ENCODE data around the gene DIPK1B. TPM values are rescaled to one million over a fixed set of nuclear protein-coding genes. Genes with fewer than 3 reads are reported as not detected.

Gene DIPK1B
- polyA plus RNA-seq, 3 donors = 25.9 to 31.9 (median 27.3) TPM

GRCh38 chr9:136717399-136717798 is 5.0 kb downstream of the DIPK1B start:
- no peak for DNase-seq (ENCODE audit: low read depth in 3 of 3, low spot score in 2 of 3)

DNA sequence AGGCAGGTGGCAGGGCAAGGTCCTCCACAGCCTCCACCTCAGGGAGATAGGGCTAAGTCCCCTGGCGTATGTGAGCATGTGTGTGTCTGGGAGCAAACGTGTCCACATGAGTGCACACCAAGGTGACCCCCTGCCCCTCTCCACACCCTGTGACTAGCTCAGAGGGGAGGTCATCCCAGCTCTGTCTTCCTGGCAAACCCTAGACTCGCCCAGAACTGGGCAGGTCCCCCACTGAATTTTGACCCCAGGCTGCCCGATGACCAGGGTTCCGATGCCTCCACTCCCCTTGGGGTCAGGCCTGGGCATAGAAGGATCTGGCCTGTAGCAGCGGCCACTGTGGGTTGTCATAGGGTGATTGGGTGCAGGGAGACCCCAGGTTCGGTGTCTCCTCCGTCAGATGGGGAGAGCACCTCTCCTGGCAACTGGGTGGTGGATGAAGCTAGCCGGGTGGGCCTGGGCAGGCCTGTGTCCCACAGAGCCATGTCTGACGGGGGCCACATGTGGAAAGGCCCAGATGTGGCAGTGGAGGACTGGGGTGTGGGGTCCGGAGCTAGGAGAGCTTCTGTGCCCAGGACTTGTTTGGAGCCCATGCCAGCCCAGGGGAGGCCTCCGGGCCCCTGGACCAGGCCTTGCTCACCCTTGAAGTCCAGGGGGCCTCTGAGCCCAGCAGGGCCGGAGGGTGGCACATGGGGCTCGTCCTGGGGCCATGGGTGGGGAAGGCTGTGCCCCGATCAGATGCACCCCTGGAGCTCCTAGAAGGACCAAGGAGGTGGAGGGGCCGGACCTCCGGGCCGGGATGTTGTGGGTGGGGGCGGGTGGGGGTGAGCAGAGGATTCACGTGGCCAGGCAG is 6.2 kb downstream of the DIPK1B start:
- no peak for DNase-seq (ENCODE audit: low read depth in 3 of 3, low spot score in 2 of 3)

- no peak for DNase-seq (ENCODE audit: low read depth in 3 of 3, low spot score in 2 of 3)
Measured at GRCh38 chr9:136719195-136719880, 7.0 kb downstream of the DIPK1B start.

GRCh38 chr9:136720251-136720897 is 8.0 kb downstream of the DIPK1B start:
- no peak for DNase-seq (ENCODE audit: low read depth in 3 of 3, low spot score in 2 of 3)

DNA sequence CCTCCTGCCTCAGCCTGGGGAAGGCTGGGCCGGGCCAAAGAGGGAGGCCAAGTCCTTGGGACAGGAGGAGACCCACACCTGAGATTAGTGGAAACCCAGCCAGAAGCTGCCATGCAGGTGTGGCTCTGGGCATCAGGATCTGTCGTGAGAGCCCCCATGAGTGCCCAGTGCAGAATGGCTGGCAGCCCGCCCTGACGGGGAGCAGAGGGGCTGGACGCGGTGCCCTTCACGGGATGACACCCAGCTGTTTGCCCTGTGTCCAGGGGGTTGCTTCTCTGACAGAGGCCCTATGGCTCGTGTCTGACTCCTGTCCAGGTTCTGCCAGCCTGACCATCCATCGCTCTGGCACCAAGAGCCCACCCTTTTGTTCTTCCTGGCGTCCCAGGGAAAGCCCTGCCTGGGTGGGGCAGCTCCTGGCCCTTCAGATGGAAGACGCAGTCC is 8.5 kb downstream of the DIPK1B start:
- no peak for DNase-seq (ENCODE audit: low read depth in 3 of 3, low spot score in 2 of 3)

- no peak for DNase-seq (ENCODE audit: low read depth in 3 of 3, low spot score in 2 of 3)
Measured at GRCh38 chr9:136721339-136722092, 9.1 kb downstream of the DIPK1B start.

DNA sequence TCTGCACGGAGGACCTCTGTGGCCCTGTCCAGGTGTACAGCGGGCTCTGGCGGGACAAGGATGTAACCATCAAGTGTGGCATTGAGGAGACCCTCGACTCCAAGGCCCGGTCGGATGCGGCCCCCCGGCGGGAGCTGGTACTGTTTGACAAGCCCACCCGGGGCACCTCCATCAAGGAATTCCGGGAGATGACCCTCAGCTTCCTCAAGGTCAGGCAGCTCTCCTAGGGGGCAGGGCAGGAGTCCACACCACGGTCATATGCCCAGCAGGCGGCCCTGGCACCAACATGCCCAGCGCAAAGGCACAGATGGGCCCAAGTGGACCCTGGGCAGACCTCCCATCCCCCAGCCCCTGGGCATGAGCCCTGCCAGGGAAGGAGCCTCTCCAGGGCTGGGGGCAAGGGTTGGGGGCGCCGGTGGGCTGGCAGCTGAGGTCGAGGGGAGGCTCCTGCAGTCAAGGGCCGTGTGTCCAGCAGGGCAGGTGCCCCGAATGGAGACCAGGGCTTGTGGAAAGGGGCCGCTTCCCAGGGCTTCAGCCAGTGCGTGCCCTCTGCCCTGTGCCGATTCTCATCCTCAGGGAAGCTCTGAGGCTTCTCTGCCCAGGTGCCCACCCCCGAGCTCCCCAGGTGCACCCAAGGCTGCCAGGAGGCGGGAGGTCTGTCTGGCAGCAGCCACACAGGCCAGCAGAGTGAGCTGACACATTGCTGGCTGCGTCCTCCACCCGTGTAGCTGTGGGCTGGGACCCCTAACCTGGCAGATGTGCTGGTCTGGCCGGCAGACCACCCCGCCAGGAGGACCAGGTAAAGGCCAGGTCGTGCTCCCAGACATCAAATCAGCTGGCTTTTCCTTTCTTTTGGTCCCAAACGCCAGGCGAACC is 10.0 kb downstream of the DIPK1B start:
- DNase-seq (ENCODE audit: low read depth in 3 of 3, low spot score in 2 of 3) = no peak

DNA sequence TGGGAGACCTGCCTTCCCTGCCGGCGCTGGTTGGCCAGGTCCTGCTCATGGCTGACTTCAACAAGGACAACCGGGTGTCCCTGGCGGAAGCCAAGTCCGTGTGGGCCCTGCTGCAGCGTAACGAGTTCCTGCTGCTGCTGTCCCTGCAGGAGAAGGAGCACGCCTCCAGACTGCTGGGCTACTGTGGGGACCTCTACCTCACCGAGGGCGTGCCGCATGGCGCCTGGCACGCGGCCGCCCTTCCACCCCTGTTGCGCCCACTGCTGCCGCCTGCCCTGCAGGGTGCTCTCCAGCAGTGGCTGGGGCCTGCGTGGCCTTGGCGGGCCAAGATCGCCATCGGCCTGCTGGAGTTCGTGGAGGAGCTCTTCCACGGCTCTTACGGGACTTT is 10.6 kb downstream of the DIPK1B start:
- no peak for DNase-seq (ENCODE audit: low read depth in 3 of 3, low spot score in 2 of 3)

GRCh38 chr9:136723362-136723976 is 11.1 kb downstream of the DIPK1B start:
- no peak for DNase-seq (ENCODE audit: low read depth in 3 of 3, low spot score in 2 of 3)

- DNase-seq (ENCODE audit: low read depth in 3 of 3, low spot score in 2 of 3) = no peak
Measured at GRCh38 chr9:136723989-136724388, 11.6 kb downstream of the DIPK1B start.

DNA sequence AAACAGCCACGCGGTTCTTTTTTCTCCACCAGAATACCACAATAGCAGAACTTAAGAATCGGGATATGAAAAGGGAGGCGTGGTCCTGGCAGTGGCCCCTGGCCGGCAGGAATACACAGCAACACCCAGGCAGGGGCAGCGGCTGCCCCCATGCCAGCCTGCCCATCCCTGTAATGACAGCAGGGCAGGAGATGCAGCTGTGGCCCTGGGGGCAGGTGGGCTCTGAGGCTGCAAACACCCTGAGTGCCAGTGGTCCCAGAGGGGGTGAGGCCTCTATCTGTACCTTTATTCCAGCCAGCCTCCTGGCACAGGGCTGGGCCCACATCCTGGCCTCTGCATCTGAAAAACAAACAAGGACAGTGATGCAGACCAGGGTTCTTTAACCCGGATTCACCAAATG is 12.4 kb downstream of the DIPK1B start:
- DNase-seq (ENCODE audit: low read depth in 3 of 3, low spot score in 2 of 3) = no peak

DNA sequence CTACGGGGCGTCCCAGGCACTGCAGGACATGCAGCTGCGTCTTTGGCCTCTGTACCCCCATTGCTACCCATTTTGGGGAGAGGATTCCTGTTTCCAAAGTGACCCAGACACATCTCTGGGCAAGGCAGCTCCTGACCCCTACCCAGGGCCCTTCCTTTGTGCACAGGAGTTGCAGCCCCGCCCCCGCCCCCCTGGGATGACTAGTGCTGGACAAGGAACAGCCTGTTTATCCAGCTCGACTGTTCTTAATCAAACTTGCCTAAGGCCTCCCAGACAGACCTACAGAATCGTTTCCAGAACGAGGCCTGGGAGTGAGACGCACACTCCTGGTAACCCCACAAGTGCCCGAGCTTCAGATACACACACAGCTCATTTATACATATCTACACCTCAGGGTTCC is 13.2 kb downstream of the DIPK1B start:
- DNase-seq (ENCODE audit: low read depth in 3 of 3, low spot score in 2 of 3) = no peak

DNA sequence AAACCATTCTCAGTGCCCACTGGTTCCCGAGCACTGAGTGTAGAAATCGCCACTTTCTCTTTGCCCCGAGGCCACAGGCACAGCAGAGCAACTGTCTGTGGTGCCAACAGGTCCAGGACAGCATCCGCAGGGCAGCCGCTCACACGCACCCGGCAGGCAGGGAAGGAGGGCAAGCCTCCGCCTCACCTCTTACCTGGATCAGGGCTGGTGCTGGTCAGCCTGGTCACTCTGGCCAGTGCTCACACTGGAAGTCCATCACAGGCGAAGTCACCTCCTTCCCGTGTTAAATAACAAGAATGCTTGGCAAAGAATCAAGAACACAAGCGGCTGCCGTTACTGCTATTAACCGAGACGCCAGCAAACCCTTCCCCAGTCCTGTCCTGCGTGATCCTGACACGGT is 13.7 kb downstream of the DIPK1B start:
- no peak for DNase-seq (ENCODE audit: low read depth in 3 of 3, low spot score in 2 of 3)

GRCh38 chr9:136726631-136727191 is 14.3 kb downstream of the DIPK1B start:
- no peak for DNase-seq (ENCODE audit: low read depth in 3 of 3, low spot score in 2 of 3)

DNA sequence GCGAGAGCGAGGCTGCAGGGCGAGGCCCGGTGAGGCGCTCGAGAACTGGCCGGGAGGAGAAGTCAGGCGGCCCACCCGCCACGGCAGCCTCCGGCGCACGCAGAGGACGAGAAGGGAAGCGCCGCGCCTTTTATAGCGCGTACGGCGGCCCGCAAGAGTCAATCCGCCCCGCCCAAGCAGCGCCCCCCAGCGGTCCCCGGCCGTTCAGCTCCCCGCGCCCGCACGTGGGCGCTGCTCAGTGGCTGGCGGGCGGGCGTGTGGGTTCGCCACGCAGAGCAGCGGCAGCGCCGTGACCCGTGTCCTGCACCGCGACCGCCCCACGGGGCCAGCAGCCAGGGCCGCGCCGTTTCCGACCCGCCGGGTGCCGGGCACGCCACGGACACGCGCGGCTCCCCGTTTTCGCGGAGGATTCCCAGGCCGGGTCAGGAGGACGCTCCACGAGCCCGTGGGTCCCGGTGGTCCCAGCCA is 15.7 kb downstream of the DIPK1B start:
- DNase-seq (ENCODE audit: low read depth in 3 of 3, low spot score in 2 of 3) = peak in 2 of 3 donors; percentile 64 to 66

DNA sequence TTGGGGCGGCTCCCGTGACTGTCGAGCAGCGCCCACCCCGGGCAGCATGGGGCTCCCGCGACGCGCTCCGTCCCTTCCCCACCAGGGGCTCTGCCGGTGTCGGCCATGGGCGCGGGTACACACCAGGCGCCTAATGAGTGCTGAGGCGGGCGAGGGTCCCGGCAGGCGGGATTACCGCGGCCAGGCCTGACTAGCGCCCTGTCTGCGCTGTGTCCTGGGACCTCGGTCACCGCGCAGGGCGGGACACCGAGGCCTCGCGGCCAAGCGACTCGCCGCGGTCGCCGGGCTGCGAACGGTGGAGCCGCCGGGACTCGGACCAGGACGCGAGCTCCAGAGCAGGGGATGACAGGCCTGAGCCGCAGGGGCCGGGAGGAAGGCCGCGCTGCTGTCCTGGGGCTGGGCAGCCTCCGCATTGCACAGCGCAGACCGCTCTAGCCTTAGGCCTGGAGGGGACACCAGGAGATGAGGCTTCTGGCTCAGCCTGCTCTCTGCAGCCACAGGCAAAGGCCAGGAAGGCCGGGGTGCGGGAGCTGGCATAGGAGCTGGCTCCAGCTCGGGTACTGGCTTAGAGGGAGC is 16.3 kb downstream of the DIPK1B start:
- no peak for DNase-seq (ENCODE audit: low read depth in 3 of 3, low spot score in 2 of 3)

DNA sequence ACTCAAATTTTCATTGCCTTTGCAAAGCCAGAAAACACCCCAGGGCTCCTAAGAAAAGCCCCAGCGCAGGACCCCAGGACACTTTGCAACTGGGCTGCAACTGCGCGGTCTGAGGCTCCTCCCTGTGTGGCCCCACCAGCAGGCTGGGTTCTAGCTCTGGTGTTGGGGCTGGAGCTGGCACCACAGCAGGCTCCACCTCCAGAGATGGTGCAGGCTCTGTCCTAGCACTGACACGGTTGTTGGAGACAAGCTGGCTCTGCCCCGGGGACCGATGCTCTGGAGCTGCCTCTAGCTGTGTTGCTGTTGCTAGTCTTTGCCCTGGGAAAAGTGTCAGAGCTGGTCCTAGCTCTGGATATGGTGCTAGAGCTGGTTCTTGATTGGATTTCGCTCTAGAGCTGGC is 16.8 kb downstream of the DIPK1B start:
- no peak for DNase-seq (ENCODE audit: low read depth in 3 of 3, low spot score in 2 of 3)

DNA sequence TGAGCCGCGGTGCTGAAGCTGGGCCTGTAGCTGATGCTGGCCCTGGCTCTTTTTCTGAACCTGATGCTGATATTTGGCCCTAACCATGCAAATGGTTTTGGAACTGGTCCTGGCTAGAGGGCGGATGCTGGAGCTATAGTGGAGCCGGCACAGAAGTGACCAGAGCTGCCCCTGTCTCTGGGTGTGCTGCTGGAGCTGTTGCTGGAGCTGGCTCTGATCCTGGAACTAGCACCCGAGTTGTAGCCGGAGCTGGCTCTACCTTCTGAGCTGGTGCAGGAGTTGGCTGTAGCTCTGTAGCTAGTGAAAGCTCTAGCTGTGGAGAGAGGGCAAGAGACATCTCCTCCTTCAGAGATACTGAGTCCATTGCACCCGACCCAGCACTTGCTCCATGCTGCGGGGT is 17.6 kb downstream of the DIPK1B start:
- no peak for DNase-seq (ENCODE audit: low read depth in 3 of 3, low spot score in 2 of 3)
